GM18873 (cell line): ENCODE data around the gene DPP10.

Experiments used
- ATAC-seq: cut with Tn5 transposase; IDR thresholded peaks from one replicate; pipeline ENCODE4 v1.9.1; 2021; ENCODE audit warnings: mild to moderate bottlenecking, moderate library complexity, moderate number of reproducible peaks; ENCODE audit not compliant: unreplicated experiment, low FRiP score

DPP10 gene

DNA sequence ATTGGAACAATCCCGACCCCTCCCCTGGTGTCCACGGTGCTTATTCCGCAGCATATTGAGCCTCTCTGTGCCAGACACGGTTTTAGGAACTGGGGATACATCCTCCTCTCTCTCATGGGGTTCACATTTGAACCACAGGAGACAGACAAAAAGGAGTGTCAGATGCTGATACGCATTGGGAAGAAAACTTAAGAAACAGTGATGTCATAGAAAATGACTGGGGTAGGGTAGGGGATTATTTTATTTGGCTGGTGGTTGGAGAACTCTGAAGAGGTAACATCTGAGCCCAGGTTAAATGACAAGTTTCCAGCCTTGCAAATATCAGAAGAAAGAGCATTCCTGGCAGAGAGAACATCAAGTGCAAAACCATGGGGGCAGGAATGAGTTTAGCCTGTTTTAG lies 344.5 kb downstream of the DPP10 start:
- ATAC-seq: no peak

DNA sequence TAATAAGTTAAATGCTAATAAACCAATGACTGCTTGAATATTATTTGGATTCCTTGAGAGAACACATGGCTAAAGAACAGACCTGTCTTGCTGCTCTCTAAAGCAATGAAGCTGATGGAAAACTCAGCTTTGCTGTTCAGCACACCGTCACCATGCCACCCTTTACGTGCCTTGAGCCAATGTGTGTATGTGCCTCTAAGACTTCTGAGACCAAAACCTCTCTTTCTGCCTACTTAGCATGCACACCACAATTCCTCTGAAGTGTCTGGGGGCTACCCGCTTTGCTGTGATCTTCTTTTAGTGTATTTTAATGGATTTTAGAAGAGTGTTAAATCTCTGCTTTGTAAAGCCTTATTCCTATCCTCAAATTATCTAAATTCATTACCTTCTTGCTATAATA lies 345.0 kb downstream of the DPP10 start:
- ATAC-seq: no peak

DNA sequence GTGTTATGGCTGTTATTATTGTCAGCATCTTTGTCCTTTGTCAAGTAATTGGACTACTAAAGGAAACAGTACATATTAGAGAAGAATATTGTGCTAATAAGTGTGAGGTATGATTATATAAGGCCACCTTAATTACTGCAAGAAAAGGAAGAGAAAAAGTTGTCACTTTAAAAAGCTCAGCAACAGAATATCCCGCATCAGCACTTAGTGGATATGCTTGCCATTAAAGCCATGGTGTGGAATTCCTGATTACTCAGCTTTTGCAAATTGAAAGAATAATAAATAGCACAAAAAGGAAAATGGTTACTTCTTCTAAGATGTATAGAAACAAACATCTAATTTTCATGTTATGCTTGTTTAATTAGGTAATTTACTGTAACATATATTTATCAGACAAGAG lies 347.5 kb downstream of the DPP10 start:
- no peak for ATAC-seq

DNA sequence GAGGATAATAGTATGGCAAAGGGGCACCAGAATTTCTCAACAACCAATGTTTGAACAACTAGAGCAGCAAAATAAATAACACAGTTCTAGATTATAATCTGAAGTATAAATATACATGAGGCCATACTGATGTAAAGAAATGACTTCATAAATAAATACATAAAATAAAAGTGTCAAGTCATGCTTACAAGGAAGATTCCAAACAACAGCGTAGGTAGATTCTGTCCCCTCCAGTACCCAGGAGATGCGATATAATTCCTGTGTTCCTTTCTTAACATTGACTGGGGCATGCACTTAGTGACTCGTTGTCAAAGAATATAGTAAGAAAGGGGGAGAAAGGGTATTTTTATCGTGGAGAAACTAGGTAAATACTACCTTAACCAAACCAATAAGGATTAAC lies 355.1 kb downstream of the DPP10 start:
- ATAC-seq: no peak

DNA sequence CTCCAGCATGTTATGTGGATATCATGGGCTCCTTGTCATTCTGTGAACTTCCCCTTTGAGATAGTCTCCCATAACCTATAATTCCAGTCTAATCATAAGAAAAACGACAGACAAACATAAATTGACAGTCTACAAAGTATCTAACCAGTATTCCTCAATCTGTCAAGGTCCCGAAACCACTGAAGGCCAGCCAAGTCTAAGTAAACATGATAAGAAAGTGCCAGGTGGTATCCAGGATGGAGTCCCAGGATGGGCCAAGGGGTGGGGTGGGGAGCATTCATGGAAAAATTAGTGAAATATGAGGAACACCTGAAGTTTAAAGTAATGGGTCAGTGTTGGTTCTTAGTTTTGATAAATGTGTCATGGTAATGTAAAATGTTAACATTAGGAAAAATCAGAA lies 355.5 kb downstream of the DPP10 start:
- no peak for ATAC-seq

DNA sequence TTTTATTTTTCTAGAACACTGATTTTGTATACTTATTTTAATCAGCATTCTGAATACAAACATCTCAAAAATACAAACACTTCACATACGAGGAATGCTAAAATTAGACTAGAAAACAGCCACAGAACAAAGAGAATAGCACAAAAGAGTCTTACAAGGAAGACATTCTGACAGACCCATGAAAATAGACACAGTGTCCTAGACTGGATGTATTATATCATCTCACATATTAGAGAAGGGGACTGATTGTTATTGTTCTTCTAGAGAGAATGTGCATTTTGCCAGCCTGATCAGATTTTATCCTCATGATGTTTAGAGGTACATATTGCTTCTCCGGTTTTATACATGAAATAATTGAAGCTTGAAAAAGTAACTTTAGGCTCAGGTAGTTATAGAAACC lies 357.9 kb downstream of the DPP10 start:
- ATAC-seq: no peak

DNA sequence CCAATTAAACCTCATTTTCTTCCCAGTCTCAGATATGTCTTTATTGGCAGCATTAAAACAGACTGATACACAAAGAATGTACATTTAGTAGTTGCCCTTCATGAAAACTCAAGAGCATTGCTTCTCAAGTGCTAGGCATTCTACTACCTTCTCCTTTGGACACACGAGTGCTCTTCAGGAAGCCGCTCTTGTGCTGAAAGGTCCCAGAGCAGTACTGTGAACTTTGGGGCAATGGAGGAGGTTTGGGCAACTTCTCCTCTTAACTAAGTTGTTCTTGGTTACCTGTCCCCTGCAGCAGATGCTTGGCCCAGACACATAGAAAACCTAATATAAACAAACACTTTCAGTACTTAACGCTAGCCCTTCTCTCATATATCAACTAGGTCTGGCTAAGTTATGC lies 362.8 kb downstream of the DPP10 start:
- ATAC-seq: no peak

DNA sequence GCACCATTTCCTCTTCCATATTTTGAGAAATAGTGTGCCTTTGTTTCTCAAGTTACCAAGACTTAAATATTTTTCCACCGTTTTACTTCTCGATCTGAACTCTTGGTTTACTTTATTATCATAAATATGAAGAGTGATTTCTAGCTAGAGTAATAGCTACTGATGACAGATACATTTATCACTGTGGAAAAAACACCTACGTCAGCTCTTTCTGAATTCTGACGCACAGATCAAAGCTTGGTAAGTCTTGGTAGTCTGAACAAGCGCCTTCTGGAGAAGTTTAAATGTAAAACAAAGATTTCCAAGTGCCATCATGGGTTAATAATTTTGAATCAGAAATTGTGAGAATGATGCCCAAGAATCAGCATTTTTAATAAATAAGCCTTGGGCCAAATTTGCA lies 367.7 kb downstream of the DPP10 start:
- no peak for ATAC-seq

DNA sequence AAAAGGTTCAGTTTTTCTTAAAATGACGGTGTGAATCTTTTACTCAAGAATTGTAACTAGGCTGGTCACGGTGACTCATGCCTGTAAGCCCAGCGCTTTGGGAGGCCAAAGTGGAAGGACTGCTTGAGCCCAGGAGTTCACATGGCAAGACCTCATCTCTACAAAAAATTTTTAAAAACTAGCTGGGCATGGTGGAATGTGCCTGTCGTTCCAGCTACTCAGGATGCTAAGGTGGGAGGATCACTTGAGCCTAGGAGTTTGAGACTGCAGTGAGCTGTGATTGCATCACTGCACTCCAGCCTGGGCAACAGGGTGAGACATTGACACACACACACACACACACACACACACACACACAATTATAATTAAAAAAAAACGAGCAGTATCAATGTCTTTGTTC lies 369.8 kb downstream of the DPP10 start:
- ATAC-seq: no peak

DNA sequence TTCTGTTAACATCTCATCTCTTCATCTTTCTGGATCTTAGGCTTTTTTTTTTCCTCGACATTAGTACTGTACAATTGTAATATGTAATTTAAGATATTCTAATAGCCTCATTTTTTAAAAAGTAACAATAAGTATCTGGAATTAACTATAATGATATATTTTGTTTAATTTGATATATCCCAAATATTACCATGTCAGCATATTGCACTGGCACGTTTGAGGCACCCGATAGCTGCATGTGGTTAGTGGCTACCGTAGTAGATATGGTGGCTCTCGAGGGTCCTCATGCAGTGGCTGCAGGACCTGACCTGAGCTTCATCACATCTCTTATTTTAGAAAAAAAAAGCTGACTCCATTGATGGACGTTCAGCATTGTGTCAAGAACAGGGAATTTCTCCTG lies 371.9 kb downstream of the DPP10 start:
- no peak for ATAC-seq

DNA sequence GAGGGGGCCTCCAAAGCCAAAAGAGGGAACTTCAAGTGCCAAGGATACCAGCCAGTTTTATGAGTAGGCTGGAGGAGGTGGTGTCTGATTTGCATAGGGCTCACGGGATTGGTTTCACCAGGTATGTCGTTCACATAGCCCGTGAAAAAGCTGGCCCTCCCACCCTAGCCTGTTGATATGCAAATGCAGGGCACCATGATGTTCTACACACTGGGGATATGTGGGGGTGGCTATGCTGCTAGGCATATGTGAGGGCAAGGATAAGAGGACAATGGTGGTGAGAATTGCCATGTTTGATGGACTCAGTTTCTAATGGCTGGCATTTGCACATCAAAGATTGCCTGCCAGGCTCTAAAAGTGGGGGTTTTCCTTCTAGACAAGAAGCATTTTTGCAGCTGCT lies 378.6 kb downstream of the DPP10 start:
- no peak for ATAC-seq

DNA sequence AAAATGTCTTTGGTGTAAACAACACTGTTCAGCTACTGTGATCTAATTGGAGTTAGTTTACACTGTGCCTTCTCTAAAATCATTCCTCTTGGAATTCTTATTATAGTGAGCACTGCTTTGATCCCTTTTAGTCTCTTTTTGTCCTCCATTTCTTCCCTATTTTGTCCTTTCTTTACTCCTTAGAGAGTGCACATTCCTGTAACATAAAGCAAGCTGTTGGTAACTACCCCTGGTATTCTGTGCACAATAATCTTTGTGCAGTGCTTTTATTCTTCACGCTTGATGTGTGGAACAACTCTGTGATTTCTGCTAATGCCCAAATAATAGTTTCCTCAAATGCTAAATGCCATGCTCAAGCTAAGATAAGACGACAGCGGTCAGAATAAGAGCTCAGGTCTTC lies 401.5 kb downstream of the DPP10 start:
- no peak for ATAC-seq

DNA sequence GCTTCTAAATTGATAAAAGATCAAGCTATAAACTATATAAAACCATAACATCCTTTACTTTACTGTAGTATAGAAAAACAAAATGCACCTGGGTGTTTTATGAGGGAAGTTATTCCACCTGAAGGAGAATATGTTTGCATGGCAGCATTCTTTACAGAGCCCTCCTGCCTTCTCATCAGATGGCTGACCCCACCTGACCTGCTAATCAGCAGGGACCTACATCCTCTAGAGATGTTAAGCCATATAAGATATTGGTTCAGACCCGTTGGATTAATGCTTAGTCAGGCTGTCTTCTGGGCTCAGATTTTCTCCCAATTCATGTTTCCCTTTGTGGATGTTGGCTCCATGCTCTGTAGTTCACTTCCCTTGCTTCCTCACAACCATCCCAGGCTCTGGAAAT lies 414.8 kb downstream of the DPP10 start:
- ATAC-seq: no peak

DNA sequence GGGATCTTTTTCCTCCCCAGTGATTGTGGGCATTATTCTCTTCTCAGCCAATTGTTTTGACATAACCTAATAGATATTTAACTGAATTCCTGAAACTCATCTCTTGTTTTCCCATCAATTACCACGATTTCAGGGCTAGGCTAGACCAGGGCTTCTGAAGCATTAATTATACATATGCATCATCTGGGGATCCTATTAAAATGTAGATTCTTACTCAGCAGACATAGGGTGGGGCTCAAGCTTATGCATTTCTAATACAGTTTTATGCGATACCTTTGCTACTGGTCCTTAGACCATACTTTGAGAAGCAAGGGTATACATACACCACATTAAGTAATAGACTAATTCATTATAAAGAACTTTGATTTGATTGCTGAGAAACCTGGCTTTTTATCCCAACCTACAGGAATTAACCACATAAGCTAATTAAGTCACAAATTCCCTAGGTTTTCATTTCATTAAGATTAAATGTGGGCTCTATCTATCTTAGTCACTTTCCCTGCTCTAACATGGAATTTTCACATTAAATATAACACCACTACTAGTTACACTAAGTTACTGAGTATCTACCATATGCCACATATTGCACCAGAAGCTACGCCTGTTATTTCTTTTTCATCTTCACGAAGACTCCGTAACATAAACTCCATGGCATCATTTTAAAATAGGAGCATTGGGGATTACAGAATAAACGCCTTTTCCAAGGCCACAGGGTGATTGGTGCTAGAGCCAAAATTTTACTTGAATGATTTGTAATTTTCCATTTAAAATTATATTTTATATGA lies 417.5 kb downstream of the DPP10 start:
- no peak for ATAC-seq

DNA sequence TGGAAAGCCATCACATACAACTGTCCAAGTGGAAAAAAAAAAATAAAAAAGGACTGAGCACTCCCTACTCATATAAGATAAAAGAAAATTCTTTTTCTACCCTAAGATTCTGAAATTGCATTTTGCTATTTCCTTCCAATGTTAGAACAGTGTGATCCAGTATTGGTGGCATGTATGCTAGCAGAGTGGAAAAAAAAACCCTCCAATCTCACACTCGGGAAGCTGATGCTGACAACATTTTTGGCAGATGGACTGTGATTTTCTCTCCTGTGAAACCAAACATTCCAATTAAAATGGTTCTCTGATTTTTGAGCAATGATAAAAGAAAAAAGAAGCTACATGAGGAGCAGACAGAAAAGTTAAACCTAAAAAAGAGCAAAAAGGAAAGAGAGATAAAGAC lies 419.8 kb downstream of the DPP10 start:
- no peak for ATAC-seq

DNA sequence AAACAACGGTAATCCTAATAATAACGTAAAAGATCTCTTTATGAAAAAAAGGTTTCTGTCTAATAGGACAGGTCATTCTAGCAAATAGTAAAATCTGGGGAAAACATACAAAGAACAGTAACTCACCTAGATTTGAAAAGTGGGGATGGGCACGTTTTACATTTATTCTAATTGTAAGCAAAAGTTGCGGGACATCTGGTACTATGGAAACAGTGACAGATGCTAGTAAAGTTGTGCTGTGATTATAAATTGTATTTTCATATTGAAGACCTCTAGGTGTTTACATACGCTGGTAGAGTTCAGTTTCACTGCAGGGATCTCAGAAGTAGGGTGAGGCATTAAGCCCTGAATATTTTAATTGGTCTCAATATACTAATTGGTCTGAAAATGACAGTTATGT lies 422.5 kb downstream of the DPP10 start:
- ATAC-seq: no peak

DNA sequence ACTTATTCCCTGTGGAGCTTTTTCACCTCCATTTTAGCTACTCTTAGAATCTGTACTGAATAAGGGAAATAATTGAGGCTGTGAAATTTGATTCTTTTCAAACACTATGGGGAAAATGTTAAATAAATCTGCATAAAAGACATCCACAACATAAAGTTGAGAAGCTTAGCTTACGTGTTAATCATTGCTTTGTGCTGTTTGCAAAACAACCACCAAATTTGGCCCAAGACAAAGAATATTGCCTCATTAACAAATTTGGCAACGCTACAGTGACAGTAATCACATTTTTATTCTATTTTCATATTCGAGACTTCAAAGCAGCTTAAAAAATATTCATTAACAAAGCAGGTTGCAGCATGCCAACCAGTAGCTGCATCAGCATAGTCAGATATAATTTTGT lies 437.6 kb downstream of the DPP10 start:
- no peak for ATAC-seq

DNA sequence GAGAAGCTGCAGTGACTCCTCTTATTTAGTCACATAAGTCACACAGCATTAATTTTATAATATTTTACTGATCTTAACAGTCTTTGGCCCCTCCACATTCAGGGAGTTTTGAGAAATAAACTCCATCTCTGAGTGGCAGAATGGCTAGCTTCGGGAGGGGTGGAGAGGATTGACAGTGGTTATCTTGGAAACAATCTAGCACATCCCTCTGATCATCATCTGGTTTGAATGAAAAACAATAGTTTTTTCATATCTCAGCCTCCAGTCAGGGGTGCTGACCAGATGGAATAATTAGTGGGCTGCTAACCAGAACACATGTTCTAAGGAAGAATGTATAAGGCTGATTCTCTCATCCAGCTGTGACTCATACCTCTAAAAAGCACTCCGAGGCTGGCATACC lies 477.5 kb downstream of the DPP10 start:
- no peak for ATAC-seq

DNA sequence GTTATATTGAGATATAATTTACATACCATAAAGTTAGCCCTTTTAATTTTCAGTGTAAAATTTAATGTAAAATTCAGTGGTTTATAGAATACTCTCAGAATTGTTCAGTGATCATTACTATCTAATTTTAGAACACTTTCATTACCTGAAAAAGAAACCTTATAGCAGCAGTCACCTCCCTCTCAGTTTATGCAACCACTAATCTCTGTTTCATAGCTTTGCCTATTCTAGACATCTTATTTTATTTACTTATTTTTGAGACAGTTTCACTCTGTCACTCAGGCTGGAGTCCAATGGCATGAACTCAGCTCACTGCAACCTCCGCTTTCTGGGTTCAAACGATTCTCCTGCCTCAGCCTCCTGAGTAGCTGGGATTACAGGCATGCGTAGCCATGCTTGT lies 479.6 kb downstream of the DPP10 start:
- ATAC-seq: no peak

DNA sequence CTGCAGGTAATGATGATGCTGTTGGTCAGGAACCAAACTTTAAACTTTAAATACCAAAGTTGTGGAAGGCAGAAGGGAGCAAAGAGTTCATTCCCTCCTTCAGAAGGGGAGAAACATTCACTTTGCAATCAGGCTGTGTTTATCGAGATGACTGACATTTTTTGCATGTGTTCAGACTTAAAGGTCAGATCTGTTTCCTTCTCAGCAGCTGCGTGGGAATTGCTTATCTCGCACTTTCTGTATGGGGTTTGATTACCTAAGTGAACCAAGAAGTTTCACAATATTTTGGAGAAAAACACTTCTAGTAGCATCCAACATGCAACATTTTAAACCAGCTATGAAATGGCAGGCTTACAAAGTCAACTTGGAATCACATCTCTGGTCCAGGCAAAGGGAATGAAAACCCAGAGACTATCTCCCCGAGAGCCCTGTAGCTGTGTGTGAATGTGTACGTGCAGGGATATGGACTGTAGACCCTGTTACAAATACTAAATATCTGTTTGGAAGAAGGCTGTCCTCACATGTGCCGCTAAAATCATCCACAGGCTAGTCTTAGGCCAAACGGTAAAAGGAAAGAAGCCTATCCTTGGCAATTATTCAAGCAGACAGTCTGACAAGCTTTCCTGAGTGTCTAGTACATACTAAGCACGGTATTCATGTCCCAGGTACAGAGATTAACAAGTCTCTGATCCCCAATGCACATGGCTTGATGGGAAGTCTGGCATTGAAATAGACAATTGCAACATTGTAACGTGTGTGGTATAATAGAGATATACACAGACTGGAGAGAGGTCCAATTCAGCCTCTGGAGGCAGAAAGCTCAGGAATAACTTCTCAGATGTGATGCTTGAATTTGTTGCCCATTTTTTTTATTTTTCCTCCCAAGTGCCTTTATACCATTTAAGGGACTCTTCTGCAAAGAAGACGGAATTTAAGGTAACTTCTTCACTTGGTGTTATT lies 483.1 kb downstream of the DPP10 start:
- ATAC-seq: no peak

DNA sequence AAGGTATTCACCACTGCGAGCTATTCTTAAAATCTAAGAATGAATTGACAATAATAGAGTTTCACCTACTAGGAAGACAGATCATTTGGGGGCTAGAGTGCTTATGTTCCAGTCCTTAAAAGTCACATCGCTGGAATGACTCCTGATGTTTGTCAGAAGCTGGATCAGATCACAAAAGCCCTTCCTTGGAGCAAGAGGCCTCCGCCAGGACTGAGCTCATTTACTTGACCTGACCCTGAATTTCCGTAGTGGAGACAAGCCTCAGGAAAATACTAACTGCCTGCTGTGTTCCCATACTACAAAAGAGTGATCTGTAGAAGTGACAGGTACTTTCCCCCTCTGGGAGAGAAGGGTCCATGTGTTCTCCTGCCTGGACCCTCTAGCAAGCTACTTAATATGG lies 483.9 kb downstream of the DPP10 start:
- no peak for ATAC-seq

DNA sequence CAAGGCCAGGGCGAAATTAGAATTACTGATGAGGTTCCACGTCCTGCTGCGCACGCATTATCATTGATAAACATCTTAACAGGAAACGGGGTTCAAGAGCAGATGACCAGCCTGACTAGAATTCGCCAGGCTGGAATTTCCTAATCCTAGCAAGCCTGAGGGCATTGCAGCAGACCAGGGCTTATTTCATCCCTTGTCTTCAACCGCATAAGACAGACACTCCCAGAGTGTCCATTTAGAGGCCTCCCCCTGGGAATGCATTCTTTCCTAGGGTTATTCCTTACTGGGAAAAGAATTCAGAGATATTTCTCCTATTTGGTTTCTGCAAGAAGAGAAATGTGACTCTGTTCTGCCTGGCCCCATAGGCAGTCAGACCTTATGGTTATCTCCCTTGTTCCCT lies 486.8 kb downstream of the DPP10 start:
- ATAC-seq: no peak
